K562 (cell line): ENCODE results near the gene HHEX. TPM values are rescaled to one million over a fixed set of nuclear protein-coding genes. Genes with fewer than 3 reads are reported as not detected.

Experiments
- EWSR1 ChIP-seq: fragments of 450-650 bp; IDR thresholded peaks from 2 replicates; pipeline ENCODE4 v1.6.1; 2018; ENCODE audit warnings: borderline replicate concordance, mild to moderate bottlenecking, low read depth, moderate library complexity; ENCODE audit not compliant: partially characterized antibody
- MGA ChIP-seq: fragments of 450-650 bp; IDR thresholded peaks from 2 replicates; pipeline ENCODE4 v1.6.1; 2016; ENCODE audit warnings: mild to moderate bottlenecking, moderate library complexity
- ZBTB40 ChIP-seq, 2 experiments: fragments of 450-650 bp in 1 of 2; sonication (generic) in 1 of 2; formaldehyde crosslinking in 1 of 2; IDR thresholded peaks; 2 replicates each; pipeline versions ENCODE4 v1.7.1 to v1.9.0; 2016 to 2022; ENCODE audit warnings: inconsistent platforms in 1 of 2, mild to moderate bottlenecking in 1 of 2, missing genetic modification reagents in 1 of 2
- ZNF384 ChIP-seq: IDR thresholded peaks from 2 replicates; pipeline ENCODE4 v1.6.1; 2012; ENCODE audit warnings: low read depth, low read length, improper control_type of control experiment
- polyA plus RNA-seq, 8 experiments: library from polyadenylated mRNA; depleted of rRNA in 4 of 8; stranded (reverse) in 5 of 8; unstranded in 3 of 8; fragments of >200 nt; fragmentation: Nextera tagmentation in 2 of 8; fragmentation: Illumina TruSeq in 1 of 8; extraction: Ambion mirVana in 2 of 8; extraction: Trizol in 1 of 8; gene quantifications; 2 replicates each; pipeline versions ENCODE4 v1.2.1 to v1.2.3, GENCODE V29; 2011 to 2014; ENCODE audit warnings: inconsistent platforms in 1 of 8, missing spikeins in 1 of 8
- total RNA-seq, 7 experiments: library from RNA; depleted of rRNA in 6 of 7; stranded (reverse); fragments of >200 nt in 6 of 7; fragmentation: Illumina TruSeq in 2 of 7; extraction: Trizol in 2 of 7; gene quantifications; 2 replicates each; pipeline versions ENCODE4 v1.2.1 to v1.2.3, GENCODE V29; 2011 to 2021; ENCODE audit warnings: low replicate concordance in 1 of 7

HHEX gene
- total and polyA plus RNA-seq, 9 of the 15 experiments (the other 6 are each of a cell fraction or from before 2014, with no cell fraction given), result 37.2 to 133 (median 80.2) TPM

GRCh38 chr10:92699518-92700381, 10.0 kb downstream of the HHEX start (continued):
- TF ChIP-seq MGA (peak; percentile 38), ZBTB40 (IDR thresholded peaks at IDR 0.05) (peak; percentile 76), ZBTB40 (CRISPR knock-in tag; IDR thresholded peaks at IDR 0.05) (no peak), EWSR1 (no peak), ZNF384 (peak; percentile 96)
